ENCODE data around the gene SYNGR3. TPM values are rescaled to one million over a fixed set of nuclear protein-coding genes. Genes with fewer than 3 reads are reported as not detected.

SYNGR3 gene
- total RNA-seq, 1 experiment from 2014 or later: 11.9 TPM

DNA sequence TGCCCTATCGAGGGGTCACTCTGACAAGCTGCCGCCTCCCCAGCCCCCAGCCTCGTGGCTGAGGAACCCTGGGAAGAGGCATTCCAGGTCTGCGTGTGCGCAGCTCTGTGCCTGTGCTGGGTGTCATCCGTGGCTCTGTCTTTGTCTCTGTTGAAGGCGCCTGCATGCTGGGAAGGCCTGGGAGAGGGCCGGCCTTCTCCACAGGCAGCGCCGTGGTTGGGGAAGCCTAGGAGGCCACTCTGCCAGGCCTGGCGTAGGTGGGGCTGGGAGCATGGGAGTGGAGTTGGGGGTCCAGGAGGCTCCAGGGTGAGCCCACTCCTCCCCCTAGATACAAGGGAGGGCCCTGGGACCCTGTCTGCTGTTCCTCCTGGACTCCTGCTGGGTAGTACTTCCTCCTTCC lies 40.3 kb downstream of the SYNGR3 start:
- no peak overlapping the region for H2BK120ac ChIP-seq (ENCODE audit: low read depth, low read length, poor library complexity, severe bottlenecking)
- no peak overlapping the region for H2AFZ ChIP-seq (ENCODE audit: low read length)
- H3K27ac Mint-ChIP-seq: no peak overlapping the region
- no peak overlapping the region for H4K8ac ChIP-seq (replicated peaks; ENCODE audit: insufficient read length, low read depth, low read length)
- H4K20me1 ChIP-seq (ENCODE audit: control insufficient read depth, insufficient read depth, insufficient read length): no peaks in the 10 kb centered on the region
- H3K9me3 ChIP-seq (ENCODE audit: control insufficient read depth, low read depth, low read length): no peaks in the 10 kb centered on the region
- no peak for DNase-seq
- peaks cover 7% of the 10 kb centered on the region in 2 experiments; a peak in 2 of 4 replicates for H3K4me1 Mint-ChIP-seq
- H4K5ac ChIP-seq (ENCODE audit: insufficient read length, low read depth, low read length): no peak overlapping the region
- no peak overlapping the region for H2BK5ac ChIP-seq (ENCODE audit: insufficient read length, low read length)
- TF ChIP-seq, protein P1, sequence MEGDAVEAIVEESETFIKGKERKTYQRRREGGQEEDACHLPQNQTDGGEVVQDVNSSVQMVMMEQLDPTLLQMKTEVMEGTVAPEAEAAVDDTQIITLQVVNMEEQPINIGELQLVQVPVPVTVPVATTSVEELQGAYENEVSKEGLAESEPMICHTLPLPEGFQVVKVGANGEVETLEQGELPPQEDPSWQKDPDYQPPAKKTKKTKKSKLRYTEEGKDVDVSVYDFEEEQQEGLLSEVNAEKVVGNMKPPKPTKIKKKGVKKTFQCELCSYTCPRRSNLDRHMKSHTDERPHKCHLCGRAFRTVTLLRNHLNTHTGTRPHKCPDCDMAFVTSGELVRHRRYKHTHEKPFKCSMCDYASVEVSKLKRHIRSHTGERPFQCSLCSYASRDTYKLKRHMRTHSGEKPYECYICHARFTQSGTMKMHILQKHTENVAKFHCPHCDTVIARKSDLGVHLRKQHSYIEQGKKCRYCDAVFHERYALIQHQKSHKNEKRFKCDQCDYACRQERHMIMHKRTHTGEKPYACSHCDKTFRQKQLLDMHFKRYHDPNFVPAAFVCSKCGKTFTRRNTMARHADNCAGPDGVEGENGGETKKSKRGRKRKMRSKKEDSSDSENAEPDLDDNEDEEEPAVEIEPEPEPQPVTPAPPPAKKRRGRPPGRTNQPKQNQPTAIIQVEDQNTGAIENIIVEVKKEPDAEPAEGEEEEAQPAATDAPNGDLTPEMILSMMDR (conservative IDR thresholded peaks at IDR 0.05): no peak
- peaks cover 3% of the 10 kb centered on the region for H3K23me2 ChIP-seq (ENCODE audit: insufficient read length, low read depth, low read length, poor library complexity, severe bottlenecking)
- H3K23ac ChIP-seq (ENCODE audit: insufficient read length, low read depth, low read length): no peak overlapping the region
- no peak overlapping the region for H2AK5ac ChIP-seq (ENCODE audit: insufficient read length, low read length)
- H3K79me1 ChIP-seq (ENCODE audit: insufficient read depth, low read depth, low read length, poor library complexity, severe bottlenecking): no peaks in the 10 kb centered on the region
- H3K9me3 Mint-ChIP-seq: no peaks in the 10 kb centered on the region
- no CpG with 5 or more reads among the region's 11 CpGs for WGBS (ENCODE audit: extremely low coverage, insufficient read length, low lambda C conversion rate)
- no peak overlapping the region for H4K91ac ChIP-seq (ENCODE audit: insufficient read length, low read depth, low read length)
- no peak overlapping the region for H3K14ac ChIP-seq (ENCODE audit: insufficient read depth, low read length)
- no peak overlapping the region for H2BK15ac ChIP-seq (ENCODE audit: low read depth, low read length)
- H3K4ac ChIP-seq (ENCODE audit: low read depth, low read length): no peak overlapping the region
- H2BK12ac ChIP-seq (ENCODE audit: insufficient read length, low read depth, low read length): no peak overlapping the region
- no peaks in the 10 kb centered on the region for H3K4me1 ChIP-seq (ENCODE audit: insufficient read depth, low read length)
- H3K27ac ChIP-seq (ENCODE audit: insufficient read length, low read depth, low read length): no peak overlapping the region
- H3K18ac ChIP-seq (ENCODE audit: insufficient read length, low read depth, low read length): no peak overlapping the region
- no peak overlapping the region for H2BK20ac ChIP-seq (ENCODE audit: low read depth, low read length, poor library complexity, severe bottlenecking)
- H3K27me3 Mint-ChIP-seq (ENCODE audit: low read depth): peaks cover 20% of the 10 kb centered on the region
- H3K27me3 ChIP-seq (ENCODE audit: insufficient read depth, low read length): peaks cover 7% of the 10 kb centered on the region; the same call in 1 of the 2 replicates
- H3K4me3 Mint-ChIP-seq: no peak overlapping the region
- H3K9ac ChIP-seq (ENCODE audit: extremely low read depth, insufficient read length, low read length): no peak overlapping the region
- no peaks in the 10 kb centered on the region for H3K36me3 Mint-ChIP-seq (ENCODE audit: insufficient read depth in 1 of 3, low read depth in 3 of 3)
- no peak overlapping the region for H3K4me2 ChIP-seq (ENCODE audit: insufficient read depth, insufficient read length, low read length)
- no peak overlapping the region for H3T11ph ChIP-seq (ENCODE audit: low read length)
- no peak overlapping the region for H3K56ac ChIP-seq (ENCODE audit: insufficient read length, low read depth, low read length)
- no peaks in the 10 kb centered on the region for H3K79me2 ChIP-seq (ENCODE audit: insufficient read depth, low read length)
